ENCODE data around the gene SLC25A42. TPM values are rescaled to one million over a fixed set of nuclear protein-coding genes. Genes with fewer than 3 reads are reported as not detected.

The SLC25A42 gene
- total RNA-seq, 1 experiment from 2014 or later, result 8.0 TPM

- Histone ChIP-seq H3K9ac (ENCODE audit: low read length) (no peak overlapping the region), H3K9me2 (replicated peaks; ENCODE audit: low read length) (no peaks in the 10 kb centered on the region), H3F3A (ENCODE audit: low read length, unreplicated experiment) (no peaks in the 10 kb centered on the region), H3K9me3 (ENCODE audit: low read length) (no peaks in the 10 kb centered on the region), H4K20me1 (ENCODE audit: low read length) (no peaks in the 10 kb centered on the region), H2AFZ (ENCODE audit: low read length) (no peak overlapping the region), H3K36me3 (ENCODE audit: low read depth, low read length) (no peaks in the 10 kb centered on the region), H3K27ac (ENCODE audit: low read length) (no peak overlapping the region), H3K4me3 (ENCODE audit: low read length) (no peak overlapping the region), H3K4me2 (ENCODE audit: low read length) (no peak overlapping the region), H3K4me1 (ENCODE audit: insufficient read depth, low read length) (no peaks in the 10 kb centered on the region), H3K27me3 (ENCODE audit: low read length) (no peaks in the 10 kb centered on the region), H3K79me2 (ENCODE audit: low read length) (no peaks in the 10 kb centered on the region)
- intact Hi-C loops (cut with micrococcal nuclease), result no loop called here
- ChIA-PET POLR2A (ENCODE audit: unreplicated experiment) (no interaction called here), CTCF (no interaction called here)
- TF ChIP-seq EZH2phosphoT487 (IDR thresholded peaks at IDR 0.05; ENCODE audit: borderline replicate concordance, low read length), result no peak
- no peak for TF ChIP-seq EZH2 (IDR thresholded peaks at IDR 0.05; ENCODE audit: low read length, unreplicated experiment)
- no peak for TF ChIP-seq CTCF (conservative IDR thresholded peaks at IDR 0.05; ENCODE audit: low read depth, low read length)
- DNase-seq (no peak), ATAC-seq (no peak)
- BruUV-seq (replicated peaks), result no TSS peak
These were observed 12.7 kb downstream of the SLC25A42 start for GRCh38 chr19:19076476-19076875.

GRCh38 chr19:19077103-19077502, 13.3 kb downstream of the SLC25A42 start:
- no peak overlapping the region for H3K27ac ChIP-seq (ENCODE audit: low read length)
- no peaks in the 10 kb centered on the region for H3K79me2 ChIP-seq (ENCODE audit: low read length)
- no peak for ATAC-seq
- H3K9me3 ChIP-seq (ENCODE audit: low read length), result no peaks in the 10 kb centered on the region
- no peaks in the 10 kb centered on the region for H3K9me2 ChIP-seq (replicated peaks; ENCODE audit: low read length)
- DNase-seq, result no peak
- intact Hi-C loops (cut with micrococcal nuclease), result no loop called here
- no peaks in the 10 kb centered on the region for H3F3A ChIP-seq (ENCODE audit: low read length, unreplicated experiment)
- no TSS peak for BruUV-seq (replicated peaks)
- H4K20me1 ChIP-seq (ENCODE audit: low read length), result no peaks in the 10 kb centered on the region
- H3K4me1 ChIP-seq (ENCODE audit: insufficient read depth, low read length), result no peaks in the 10 kb centered on the region
- H3K36me3 ChIP-seq (ENCODE audit: low read depth, low read length), result no peaks in the 10 kb centered on the region
- no peak overlapping the region for H2AFZ ChIP-seq (ENCODE audit: low read length)
- no peak overlapping the region for H3K4me3 ChIP-seq (ENCODE audit: low read length)
- ChIA-PET POLR2A (ENCODE audit: unreplicated experiment) (no interaction called here), CTCF (no interaction called here)
- H3K27me3 ChIP-seq (ENCODE audit: low read length), result no peaks in the 10 kb centered on the region
- no peak overlapping the region for H3K4me2 ChIP-seq (ENCODE audit: low read length)
- TF ChIP-seq EZH2 (IDR thresholded peaks at IDR 0.05; ENCODE audit: low read length, unreplicated experiment) (no peak), CTCF (conservative IDR thresholded peaks at IDR 0.05; ENCODE audit: low read depth, low read length) (no peak), EZH2phosphoT487 (IDR thresholded peaks at IDR 0.05; ENCODE audit: borderline replicate concordance, low read length) (no peak)
- H3K9ac ChIP-seq (ENCODE audit: low read length), result no peak overlapping the region

DNA sequence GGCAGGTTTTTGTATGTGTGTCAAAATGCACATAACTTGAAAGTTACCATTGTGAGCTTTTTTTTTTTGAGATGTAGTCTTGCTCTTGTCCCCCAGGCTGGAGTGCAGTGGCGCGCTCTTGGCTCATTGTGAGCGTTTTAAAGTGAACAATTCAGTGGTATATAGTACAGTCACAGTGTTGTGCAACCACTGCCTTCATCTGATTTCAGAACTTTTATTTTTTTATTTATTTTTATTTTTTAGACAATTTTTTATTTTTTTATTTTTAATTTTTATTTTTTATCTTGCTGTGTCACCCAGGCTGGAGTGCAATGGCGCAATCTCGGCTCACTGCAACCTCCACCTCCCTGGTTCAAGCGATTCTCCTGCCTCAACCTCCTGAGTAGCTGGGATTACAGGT, 15.0 kb downstream of the SLC25A42 start:
- Histone ChIP-seq H3K79me2 (ENCODE audit: low read length) (no peaks in the 10 kb centered on the region), H3K27me3 (ENCODE audit: low read length) (no peaks in the 10 kb centered on the region), H3K27ac (ENCODE audit: low read length) (no peak overlapping the region), H3K9me3 (ENCODE audit: low read length) (no peaks in the 10 kb centered on the region), H3K4me1 (ENCODE audit: insufficient read depth, low read length) (no peaks in the 10 kb centered on the region), H2AFZ (ENCODE audit: low read length) (no peak overlapping the region), H3K36me3 (ENCODE audit: low read depth, low read length) (no peaks in the 10 kb centered on the region), H3K9me2 (replicated peaks; ENCODE audit: low read length) (no peaks in the 10 kb centered on the region), H3K4me2 (ENCODE audit: low read length) (no peak overlapping the region), H4K20me1 (ENCODE audit: low read length) (no peaks in the 10 kb centered on the region), H3K9ac (ENCODE audit: low read length) (no peak overlapping the region), H3F3A (ENCODE audit: low read length, unreplicated experiment) (no peaks in the 10 kb centered on the region), H3K4me3 (ENCODE audit: low read length) (no peak overlapping the region)
- no peak for DNase-seq
- BruUV-seq (replicated peaks), result no TSS peak
- CTCF ChIA-PET, result no interaction called here
- intact Hi-C loops (cut with micrococcal nuclease), result no loop called here
- TF ChIP-seq CTCF (conservative IDR thresholded peaks at IDR 0.05; ENCODE audit: low read depth, low read length), result no peak
- no peak for TF ChIP-seq EZH2 (IDR thresholded peaks at IDR 0.05; ENCODE audit: low read length, unreplicated experiment)
- no peak for TF ChIP-seq EZH2phosphoT487 (IDR thresholded peaks at IDR 0.05; ENCODE audit: borderline replicate concordance, low read length)
- ATAC-seq, result no peak
- POLR2A ChIA-PET (ENCODE audit: unreplicated experiment), result no interaction called here
